Epithelial cell of proximal tubule (primary cell): ENCODE results near the gene PAM16. TPM values are rescaled to one million over a fixed set of nuclear protein-coding genes. Genes with fewer than 3 reads are reported as not detected.
A peak's percentile ranks its signal among the peaks of the same experiment; 100 is the strongest.

ENCODE experiments used
- DNase-seq: peaks from one replicate; pipeline ENCODE4 v3.0.0-alpha.2; 2011; ENCODE audit warnings: low read depth
- H3K4me3 ChIP-seq: 2 replicates; pipeline ENCODE4 v1.5.1; 2011; ENCODE audit warnings: low read depth, mild to moderate bottlenecking, low read length
- CTCF ChIP-seq: conservative IDR thresholded peaks from 2 replicates; pipeline ENCODE4 v1.5.1; 2012; ENCODE audit warnings: low read depth, mild to moderate bottlenecking, low read length
- total RNA-seq: library from RNA; depleted of rRNA; stranded (reverse); fragments of >200 nt; gene quantifications from 2 replicates; pipeline ENCODE4 v1.2.3, GENCODE V29; 2015

Gene PAM16
- total RNA-seq, 1 donor from 2014 or later, result 75.1 TPM

DNA sequence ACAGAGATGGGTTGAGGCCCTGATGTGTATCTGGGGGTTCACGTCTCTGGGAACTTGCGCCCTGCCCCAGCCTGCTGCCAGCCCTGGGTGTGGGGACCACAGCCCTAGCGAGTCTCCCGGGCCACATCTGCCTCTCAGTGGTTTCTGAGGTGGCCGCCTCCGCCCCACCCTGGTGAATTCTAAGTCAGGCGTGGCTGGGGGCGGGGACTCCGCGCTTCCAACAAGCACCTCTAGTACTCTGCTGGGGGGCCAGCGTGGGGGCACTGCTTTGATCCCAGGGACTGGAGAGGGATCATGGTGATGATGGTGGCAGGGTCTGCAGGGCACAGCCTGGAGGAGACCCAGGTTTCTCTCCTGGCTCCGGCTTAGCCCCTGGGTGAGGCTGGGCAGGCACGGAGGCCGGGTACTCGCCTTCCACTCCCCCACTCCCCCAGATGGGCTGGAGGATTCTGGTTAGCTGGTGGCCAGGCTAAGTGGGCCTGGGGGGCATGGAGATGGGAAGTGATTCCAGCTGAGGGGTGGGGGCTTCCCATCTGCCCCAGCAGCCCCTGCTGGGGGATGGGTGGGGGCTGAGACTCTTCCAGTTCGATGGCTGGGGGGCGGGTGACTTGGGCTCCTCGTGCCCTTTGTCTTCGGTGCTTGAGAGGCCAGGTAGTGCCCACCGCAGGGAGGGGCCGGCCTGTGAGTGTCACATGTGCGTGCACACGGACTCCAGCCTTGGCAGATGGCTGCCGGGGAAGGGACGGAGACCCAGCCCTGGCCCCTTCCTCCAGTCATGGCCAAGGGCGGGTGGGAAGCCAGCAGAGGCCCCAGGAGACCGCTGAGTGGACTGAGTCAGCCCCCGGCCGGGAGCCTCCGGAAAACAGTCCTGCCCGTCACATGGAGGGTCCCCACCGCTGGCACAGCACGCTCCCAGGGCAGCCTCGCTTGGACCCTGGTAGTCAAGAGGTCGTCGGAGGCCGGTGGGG, 31.4 kb downstream of the PAM16 start:
- no peak for TF ChIP-seq CTCF
- H3K4me3 ChIP-seq, result peak overlapping the region; percentile 3
- DNase-seq, result no peak

DNA sequence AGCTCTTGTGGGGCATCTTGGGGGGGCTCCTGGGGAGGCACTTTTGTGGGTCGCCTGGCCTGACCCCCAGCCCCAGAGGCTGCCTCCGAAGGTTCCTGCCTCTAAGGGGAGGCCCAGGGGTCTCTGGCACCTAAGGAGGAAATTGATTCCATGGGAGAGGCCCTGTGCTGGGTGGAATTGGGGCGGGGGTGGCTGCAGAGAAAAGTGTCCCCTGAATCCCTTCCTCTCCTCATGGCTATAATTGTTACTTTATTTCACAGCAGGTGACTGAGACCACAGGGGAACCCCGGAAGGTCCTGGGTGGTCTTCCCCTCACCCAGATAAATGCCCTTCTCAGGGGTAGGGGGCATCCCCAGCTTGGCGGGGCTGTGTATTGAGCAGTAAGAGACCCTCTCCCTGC, 32.2 kb downstream of the PAM16 start:
- no peak for TF ChIP-seq CTCF
- no peak for DNase-seq
- H3K4me3 ChIP-seq, result peak overlapping the region; percentile 78

- peak overlapping the region; percentile 78 for H3K4me3 ChIP-seq
- no peak for TF ChIP-seq CTCF
- DNase-seq, result no peak
Observed at GRCh38 chr16:4318451-4318910, 32.6 kb downstream of the PAM16 start.

DNA sequence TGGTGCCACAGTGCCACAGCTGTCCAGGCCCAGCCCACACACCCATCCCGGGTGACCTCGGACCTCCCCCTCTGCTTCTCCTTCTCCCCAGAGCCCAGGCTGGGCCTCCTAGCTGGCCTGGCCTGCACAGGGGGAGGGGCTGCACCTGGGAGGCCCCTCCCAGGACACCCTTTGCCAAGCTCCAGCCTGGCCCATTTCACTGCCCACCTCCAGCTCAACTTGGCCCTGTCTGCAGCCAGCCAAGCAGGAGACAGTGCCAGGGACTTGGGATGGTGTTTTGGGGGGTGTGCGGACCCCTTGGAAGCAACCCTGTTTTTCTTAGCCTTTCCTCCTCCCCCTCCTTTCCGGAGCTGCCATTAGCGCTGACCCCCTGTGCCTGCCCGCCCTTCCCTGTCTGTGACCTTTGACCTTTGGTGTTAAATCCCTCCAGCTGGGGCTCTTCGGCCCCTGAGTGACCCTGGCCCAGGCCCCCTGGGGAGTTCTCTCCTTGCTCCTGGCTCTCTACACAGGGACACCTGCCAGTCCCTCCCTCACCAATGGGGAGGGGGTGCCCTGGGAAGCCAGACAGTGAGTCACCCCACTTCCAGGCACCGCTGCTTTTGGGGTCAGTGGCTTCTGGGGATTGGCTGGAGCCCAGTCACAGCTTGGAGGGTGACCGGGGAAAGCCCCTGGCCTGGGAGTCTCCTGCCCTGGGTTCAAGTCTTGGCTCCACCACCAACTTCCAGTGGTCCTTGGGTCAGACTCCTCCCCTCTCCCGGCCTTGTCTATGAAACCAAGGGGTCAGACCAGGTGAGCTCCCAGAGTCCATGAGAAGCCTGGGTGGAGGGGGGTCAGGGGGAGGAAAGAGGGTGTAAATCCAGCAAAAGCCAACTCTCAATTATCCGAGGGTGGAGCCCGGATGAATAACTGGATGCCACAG, 33.3 kb downstream of the PAM16 start:
- DNase-seq, result no peak
- no peak for TF ChIP-seq CTCF
- H3K4me3 ChIP-seq, result peak overlapping the region; percentile 78

DNA sequence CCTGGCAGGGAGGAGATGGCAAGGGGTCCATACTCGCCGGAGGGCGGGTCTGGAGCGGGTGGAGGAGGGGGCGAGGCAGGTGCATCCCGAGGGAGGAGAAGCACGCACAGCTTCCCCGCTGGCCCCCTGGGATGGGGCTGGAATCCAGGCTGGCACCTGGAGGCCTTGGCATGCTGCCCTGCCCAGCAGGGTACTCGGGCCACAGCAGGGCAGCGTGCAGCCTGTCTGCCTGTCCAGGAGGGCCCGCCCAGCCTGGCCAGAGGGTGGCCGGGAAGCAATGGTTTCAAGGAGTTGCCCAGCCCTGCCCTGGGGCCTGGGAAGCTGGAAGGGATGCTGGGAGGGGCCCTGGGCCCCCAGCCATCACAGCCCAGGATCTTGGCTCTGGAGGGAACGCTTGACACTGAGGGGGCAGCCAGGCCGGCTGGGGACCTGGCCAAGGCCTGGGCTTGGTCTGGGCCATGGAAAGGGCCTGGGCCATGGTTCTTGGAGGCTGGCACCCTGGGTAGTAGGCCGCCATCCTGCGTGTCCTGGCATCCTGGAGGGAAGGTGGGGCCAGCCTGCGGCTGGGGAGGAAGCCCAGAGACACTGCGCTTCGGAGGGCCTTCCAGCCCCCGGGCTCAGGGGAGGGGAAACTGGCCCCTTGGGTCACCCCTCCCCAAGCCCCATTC, 34.1 kb downstream of the PAM16 start:
- TF ChIP-seq CTCF, result peak; percentile 1
- DNase-seq, result no peak

DNA sequence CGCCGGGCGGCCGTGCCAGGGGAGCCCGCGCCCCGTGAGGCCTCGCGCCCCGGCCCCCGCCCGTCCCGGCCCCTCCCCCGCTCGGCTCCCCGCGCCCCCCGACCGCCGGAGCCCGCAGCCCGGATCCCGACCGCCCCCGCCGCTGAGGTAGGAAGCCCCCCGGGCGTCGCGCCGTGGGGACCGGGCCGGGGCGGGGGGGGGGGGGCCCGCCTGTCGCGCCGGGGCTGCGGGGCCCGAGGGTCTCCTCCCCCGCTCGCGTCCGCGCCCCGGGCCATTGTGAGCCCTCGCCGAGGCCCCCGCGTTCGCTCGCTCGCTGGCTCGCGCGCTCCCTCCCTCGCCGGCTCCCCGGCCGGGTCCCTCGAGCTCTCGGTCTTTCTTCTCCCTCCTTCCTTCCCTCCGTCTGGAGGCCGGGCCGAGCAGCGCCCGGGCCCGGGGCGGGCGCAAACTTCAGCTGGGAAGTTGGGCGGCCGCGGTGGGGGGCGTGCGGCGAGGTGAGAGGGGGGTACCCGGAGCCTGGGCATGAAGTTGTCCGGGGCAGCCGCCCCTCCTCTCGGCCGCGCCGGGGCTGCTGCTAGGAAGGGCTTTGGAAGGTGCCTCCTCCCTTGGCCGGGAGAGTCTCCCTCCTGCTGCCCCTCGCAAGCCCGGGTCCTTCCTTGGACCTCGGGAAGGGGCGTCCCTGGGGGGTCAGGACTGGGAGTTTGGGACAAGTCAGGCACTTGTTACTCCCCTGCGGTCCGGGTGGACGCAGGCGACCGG, 34.8 kb downstream of the PAM16 start:
- DNase-seq, result no peak
- peak overlapping the region; percentile 78 for H3K4me3 ChIP-seq
- TF ChIP-seq CTCF, result no peak

More for the DNA sequence above, 34.1 kb downstream of the PAM16 start:
- peak overlapping the region; percentile 78 for H3K4me3 ChIP-seq
